ENCODE results near the gene DROSHA.

GRCh38 chr5:31357038-31357437 is 174.9 kb downstream of the DROSHA start:
- TF ChIP-seq EZH2 (IDR thresholded peaks at IDR 0.05; ENCODE audit: borderline replicate concordance) (no peak), CTCF (IDR thresholded peaks at IDR 0.05; ENCODE audit: poor library complexity) (no peak), EZH2phosphoT487 (IDR thresholded peaks at IDR 0.05; ENCODE audit: low read depth, severe bottlenecking, unreplicated experiment) (no peak)

Data from hepatocyte (in vitro differentiated cells).